SK-N-SH treated with all-trans-retinoic acid at 6 μM for 48 hours (cell line): ENCODE measurements around the gene KDM4B.

ENCODE experiments used
- PATZ1 ChIP-seq: fragments of 250-450 bp; sonication (Bioruptor Pico); IDR thresholded peaks from 2 replicates; pipeline ENCODE4 v1.8.0; 2020; ENCODE audit warnings: mild to moderate bottlenecking, moderate library complexity, borderline replicate concordance
- PPARA ChIP-seq: fragments of 250-450 bp; sonication (Bioruptor Pico); IDR thresholded peaks from 2 replicates; pipeline ENCODE4 v1.5.0; 2020; ENCODE audit warnings: mild to moderate bottlenecking, borderline replicate concordance
- ZFP30 ChIP-seq: fragments of 450-650 bp; formaldehyde crosslinking; IDR thresholded peaks from 2 replicates; pipeline ENCODE4 v1.5.0; 2022; ENCODE audit warnings: mild to moderate bottlenecking, moderate library complexity

GRCh38 chr19:5124111-5124855 is 155.4 kb downstream of the KDM4B start:
- TF ChIP-seq ZFP30 (CRISPR knock-in tag): no peak
- TF ChIP-seq PATZ1: no peak
- no peak for TF ChIP-seq PPARA (CRISPR knock-in tag)
